ENCODE data around the gene DGKG. TPM values are rescaled to one million over a fixed set of nuclear protein-coding genes. Genes with fewer than 3 reads are reported as not detected.

DGKG gene
- total and polyA plus RNA-seq, 3 donors from 2014 or later: 0.68 to 1.2 (median 1.1) TPM

GRCh38 chr3:186264608-186265400 is 97.2 kb downstream of the DGKG start:
- no peak overlapping the region for H3K4me3 ChIP-seq
- intact Hi-C loops (cut with DNase I; ENCODE audit: low total_unique reads): loop anchor here (10.0 kb wide), 1 partner anchor 270 kb away; no protein-coding TSS in a partner anchor
- no peaks in the 10 kb centered on the region for H3K4me1 ChIP-seq
- H3K27me3 ChIP-seq: no peaks in the 10 kb centered on the region
- 80 to 83% methylated on average over 9 of the region's 9 CpGs for WGBS, 2 donors
- H3K36me3 ChIP-seq (ENCODE audit: low read depth, missing control alignments): no peaks in the 10 kb centered on the region
- H3K27ac ChIP-seq: peak overlapping the region in 1 of 2 donors; percentile 16
- H3K9me3 ChIP-seq: no peaks in the 10 kb centered on the region
- TF ChIP-seq POLR2A (IDR thresholded peaks at IDR 0.05) (no peak), CTCF (IDR thresholded peaks at IDR 0.05) (no peak)
- DNase-seq: no peak

- intact Hi-C loops (cut with DNase I; ENCODE audit: low total_unique reads): loop anchor here (10.0 kb wide), 1 partner anchor 273 kb away; no protein-coding TSS in a partner anchor
- Histone ChIP-seq H3K36me3 (ENCODE audit: low read depth, missing control alignments) (no peaks in the 10 kb centered on the region), H3K4me3 (no peak overlapping the region), H3K27ac (no peak overlapping the region), H3K27me3 (no peaks in the 10 kb centered on the region), H3K9me3 (no peaks in the 10 kb centered on the region), H3K4me1 (no peaks in the 10 kb centered on the region)
- peak in 1 of 3 experiments; percentile 22 for TF ChIP-seq CTCF (IDR thresholded peaks at IDR 0.05)
- no peak for TF ChIP-seq POLR2A (IDR thresholded peaks at IDR 0.05)
- DNase-seq: no peak
- 66 to 70% methylated on average over 9 of the region's 9 CpGs for WGBS, 2 donors
Measured at GRCh38 chr3:186261638-186262037, 100.4 kb downstream of the DGKG start.

- intact Hi-C loops (cut with DNase I; ENCODE audit: low total_unique reads): loop anchor here (10.0 kb wide), 1 partner anchor 274 kb away; no protein-coding TSS in a partner anchor
- DNase-seq: no peak
- Histone ChIP-seq H3K4me1 (no peaks in the 10 kb centered on the region), H3K9me3 (no peaks in the 10 kb centered on the region), H3K36me3 (ENCODE audit: low read depth, missing control alignments) (no peaks in the 10 kb centered on the region), H3K27me3 (no peaks in the 10 kb centered on the region), H3K4me3 (no peak overlapping the region), H3K27ac (no peak overlapping the region)
- no peak for TF ChIP-seq POLR2A (IDR thresholded peaks at IDR 0.05)
- no peak for TF ChIP-seq CTCF (IDR thresholded peaks at IDR 0.05)
- WGBS, 2 donors: 73 to 83% methylated on average over 4 of the region's 4 CpGs
Measured at GRCh38 chr3:186260726-186261125, 101.3 kb downstream of the DGKG start.

GRCh38 chr3:186259612-186260383 is 102.2 kb downstream of the DGKG start:
- Histone ChIP-seq H3K9me3 (no peaks in the 10 kb centered on the region), H3K27me3 (no peaks in the 10 kb centered on the region), H3K4me1 (no peaks in the 10 kb centered on the region), H3K4me3 (no peak overlapping the region), H3K27ac (no peak overlapping the region), H3K36me3 (ENCODE audit: low read depth, missing control alignments) (no peaks in the 10 kb centered on the region)
- peak; percentile 79 for DNase-seq
- TF ChIP-seq CTCF (IDR thresholded peaks at IDR 0.05) (peak; percentile 24 to 72 (median 53)), POLR2A (IDR thresholded peaks at IDR 0.05) (no peak)
- intact Hi-C loops (cut with DNase I; ENCODE audit: low total_unique reads): loop anchor here (10.0 kb wide), 1 partner anchor 275 kb away; no protein-coding TSS in a partner anchor
- WGBS, 2 donors: 28 to 40% methylated on average over 14 to 15 of the region's 15 CpGs

Data from testis (tissue), 3 donors.